GM23338 (cell line): ENCODE results near the gene FASTKD2.

ENCODE experiments used
- CREB1 ChIP-seq: fragments of 250-450 bp; sonication (Bioruptor Pico); IDR thresholded peaks from 2 replicates; pipeline ENCODE4 v1.5.0; 2020; ENCODE audit warnings: low read depth, mild to moderate bottlenecking, moderate library complexity
- EZH2 ChIP-seq: fragments of 200-600 bp; sonication (generic); IDR thresholded peaks from one replicate; pipeline ENCODE4 v1.8.0; 2017; ENCODE audit warnings: antibody characterized with exemption, mild to moderate bottlenecking, low read depth; ENCODE audit not compliant: unreplicated experiment
- EZH2phosphoT487 ChIP-seq: fragments of 200-600 bp; sonication (generic); IDR thresholded peaks from one replicate; pipeline ENCODE4 v1.8.1; 2018; ENCODE audit warnings: antibody characterized with exemption; ENCODE audit not compliant: unreplicated experiment
- JUNB ChIP-seq: IDR thresholded peaks from one replicate; pipeline ENCODE4 v1.6.1; 2016; ENCODE audit warnings: antibody characterized with exemption; ENCODE audit not compliant: unreplicated experiment
- NANOG ChIP-seq: IDR thresholded peaks from 2 replicates; pipeline ENCODE4 v1.6.1; 2016; ENCODE audit warnings: antibody characterized with exemption, borderline replicate concordance
- POLR2AphosphoS5 ChIP-seq: IDR thresholded peaks from 2 replicates; pipeline ENCODE4 v1.6.1; 2016; ENCODE audit warnings: antibody characterized with exemption, low read depth
- REST ChIP-seq: IDR thresholded peaks from one replicate; pipeline ENCODE4 v1.6.1; 2018; ENCODE audit warnings: antibody characterized with exemption; ENCODE audit not compliant: unreplicated experiment
- STAT1 ChIP-seq: IDR thresholded peaks from one replicate; pipeline ENCODE4 v1.6.1; 2016; ENCODE audit warnings: antibody characterized with exemption; ENCODE audit not compliant: unreplicated experiment
- ZNF114 ChIP-seq: fragments of 250-450 bp; sonication (Bioruptor Pico); IDR thresholded peaks from 2 replicates; pipeline ENCODE4 v1.5.0; 2020; ENCODE audit warnings: mild to moderate bottlenecking, moderate library complexity
- ZNF331 ChIP-seq: fragments of 250-450 bp; sonication (Bioruptor Pico); IDR thresholded peaks from 2 replicates; pipeline ENCODE4 v1.5.0; 2020; ENCODE audit warnings: low read depth, mild to moderate bottlenecking, moderate library complexity
- TF ChIP-seq, protein P1 (sequence below), 2 experiments: fragments of 200-600 bp in 1 of 2; sonication (generic) in 1 of 2; conservative IDR thresholded peaks; 2 replicates each; pipeline versions ENCODE4 v1.5.1 to v1.6.1; 2016 to 2017; ENCODE audit warnings: antibody characterized with exemption in 2 of 2, low read depth in 2 of 2, mild to moderate bottlenecking in 2 of 2, moderate library complexity in 1 of 2
- TF ChIP-seq, protein P2 (sequence below): IDR thresholded peaks from 2 replicates; pipeline ENCODE4 v1.6.1; 2016; ENCODE audit warnings: antibody characterized with exemption
- TF ChIP-seq, protein P3 (sequence below): fragments of 250-450 bp; sonication (Bioruptor Pico); IDR thresholded peaks from 2 replicates; pipeline ENCODE4 v1.5.0; 2020; ENCODE audit warnings: mild to moderate bottlenecking, moderate library complexity

DNA sequence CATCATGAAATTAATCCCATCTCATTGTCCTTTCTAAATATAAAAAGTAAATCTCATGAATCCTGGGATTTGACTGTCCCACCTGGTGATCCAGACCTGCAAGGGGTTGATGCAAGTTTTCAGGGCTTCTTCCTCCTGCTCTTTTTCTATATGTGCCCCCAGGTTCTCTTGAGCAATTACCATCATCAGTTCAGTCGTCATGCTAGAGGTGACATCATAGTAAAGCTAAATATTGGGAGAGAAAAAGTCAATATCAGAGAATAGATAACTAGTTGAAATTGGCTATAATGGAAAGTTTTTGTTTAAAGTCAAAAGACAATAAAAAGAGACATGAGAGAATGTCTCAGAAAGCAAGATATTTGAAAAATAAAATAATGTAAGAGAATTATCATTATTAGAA is 8.6 kb upstream of the FASTKD2 start:
- TF ChIP-seq, protein P1, sequence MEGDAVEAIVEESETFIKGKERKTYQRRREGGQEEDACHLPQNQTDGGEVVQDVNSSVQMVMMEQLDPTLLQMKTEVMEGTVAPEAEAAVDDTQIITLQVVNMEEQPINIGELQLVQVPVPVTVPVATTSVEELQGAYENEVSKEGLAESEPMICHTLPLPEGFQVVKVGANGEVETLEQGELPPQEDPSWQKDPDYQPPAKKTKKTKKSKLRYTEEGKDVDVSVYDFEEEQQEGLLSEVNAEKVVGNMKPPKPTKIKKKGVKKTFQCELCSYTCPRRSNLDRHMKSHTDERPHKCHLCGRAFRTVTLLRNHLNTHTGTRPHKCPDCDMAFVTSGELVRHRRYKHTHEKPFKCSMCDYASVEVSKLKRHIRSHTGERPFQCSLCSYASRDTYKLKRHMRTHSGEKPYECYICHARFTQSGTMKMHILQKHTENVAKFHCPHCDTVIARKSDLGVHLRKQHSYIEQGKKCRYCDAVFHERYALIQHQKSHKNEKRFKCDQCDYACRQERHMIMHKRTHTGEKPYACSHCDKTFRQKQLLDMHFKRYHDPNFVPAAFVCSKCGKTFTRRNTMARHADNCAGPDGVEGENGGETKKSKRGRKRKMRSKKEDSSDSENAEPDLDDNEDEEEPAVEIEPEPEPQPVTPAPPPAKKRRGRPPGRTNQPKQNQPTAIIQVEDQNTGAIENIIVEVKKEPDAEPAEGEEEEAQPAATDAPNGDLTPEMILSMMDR (conservative IDR thresholded peaks at IDR 0.05; ENCODE audit: low read depth in 2 of 2), result no peak
- TF ChIP-seq REST, result no peak
- TF ChIP-seq POLR2AphosphoS5, result no peak
- TF ChIP-seq EZH2, result no peak
- no peak for TF ChIP-seq NANOG
- TF ChIP-seq CREB1 (CRISPR knock-in tag), result no peak
- no peak for TF ChIP-seq JUNB
- TF ChIP-seq STAT1, result no peak
- no peak for TF ChIP-seq EZH2phosphoT487
- TF ChIP-seq ZNF331, result no peak
- TF ChIP-seq, protein P2, sequence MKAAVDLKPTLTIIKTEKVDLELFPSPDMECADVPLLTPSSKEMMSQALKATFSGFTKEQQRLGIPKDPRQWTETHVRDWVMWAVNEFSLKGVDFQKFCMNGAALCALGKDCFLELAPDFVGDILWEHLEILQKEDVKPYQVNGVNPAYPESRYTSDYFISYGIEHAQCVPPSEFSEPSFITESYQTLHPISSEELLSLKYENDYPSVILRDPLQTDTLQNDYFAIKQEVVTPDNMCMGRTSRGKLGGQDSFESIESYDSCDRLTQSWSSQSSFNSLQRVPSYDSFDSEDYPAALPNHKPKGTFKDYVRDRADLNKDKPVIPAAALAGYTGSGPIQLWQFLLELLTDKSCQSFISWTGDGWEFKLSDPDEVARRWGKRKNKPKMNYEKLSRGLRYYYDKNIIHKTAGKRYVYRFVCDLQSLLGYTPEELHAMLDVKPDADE, result no peak
- TF ChIP-seq ZNF114 (CRISPR knock-in tag), result no peak
- TF ChIP-seq, protein P3, sequence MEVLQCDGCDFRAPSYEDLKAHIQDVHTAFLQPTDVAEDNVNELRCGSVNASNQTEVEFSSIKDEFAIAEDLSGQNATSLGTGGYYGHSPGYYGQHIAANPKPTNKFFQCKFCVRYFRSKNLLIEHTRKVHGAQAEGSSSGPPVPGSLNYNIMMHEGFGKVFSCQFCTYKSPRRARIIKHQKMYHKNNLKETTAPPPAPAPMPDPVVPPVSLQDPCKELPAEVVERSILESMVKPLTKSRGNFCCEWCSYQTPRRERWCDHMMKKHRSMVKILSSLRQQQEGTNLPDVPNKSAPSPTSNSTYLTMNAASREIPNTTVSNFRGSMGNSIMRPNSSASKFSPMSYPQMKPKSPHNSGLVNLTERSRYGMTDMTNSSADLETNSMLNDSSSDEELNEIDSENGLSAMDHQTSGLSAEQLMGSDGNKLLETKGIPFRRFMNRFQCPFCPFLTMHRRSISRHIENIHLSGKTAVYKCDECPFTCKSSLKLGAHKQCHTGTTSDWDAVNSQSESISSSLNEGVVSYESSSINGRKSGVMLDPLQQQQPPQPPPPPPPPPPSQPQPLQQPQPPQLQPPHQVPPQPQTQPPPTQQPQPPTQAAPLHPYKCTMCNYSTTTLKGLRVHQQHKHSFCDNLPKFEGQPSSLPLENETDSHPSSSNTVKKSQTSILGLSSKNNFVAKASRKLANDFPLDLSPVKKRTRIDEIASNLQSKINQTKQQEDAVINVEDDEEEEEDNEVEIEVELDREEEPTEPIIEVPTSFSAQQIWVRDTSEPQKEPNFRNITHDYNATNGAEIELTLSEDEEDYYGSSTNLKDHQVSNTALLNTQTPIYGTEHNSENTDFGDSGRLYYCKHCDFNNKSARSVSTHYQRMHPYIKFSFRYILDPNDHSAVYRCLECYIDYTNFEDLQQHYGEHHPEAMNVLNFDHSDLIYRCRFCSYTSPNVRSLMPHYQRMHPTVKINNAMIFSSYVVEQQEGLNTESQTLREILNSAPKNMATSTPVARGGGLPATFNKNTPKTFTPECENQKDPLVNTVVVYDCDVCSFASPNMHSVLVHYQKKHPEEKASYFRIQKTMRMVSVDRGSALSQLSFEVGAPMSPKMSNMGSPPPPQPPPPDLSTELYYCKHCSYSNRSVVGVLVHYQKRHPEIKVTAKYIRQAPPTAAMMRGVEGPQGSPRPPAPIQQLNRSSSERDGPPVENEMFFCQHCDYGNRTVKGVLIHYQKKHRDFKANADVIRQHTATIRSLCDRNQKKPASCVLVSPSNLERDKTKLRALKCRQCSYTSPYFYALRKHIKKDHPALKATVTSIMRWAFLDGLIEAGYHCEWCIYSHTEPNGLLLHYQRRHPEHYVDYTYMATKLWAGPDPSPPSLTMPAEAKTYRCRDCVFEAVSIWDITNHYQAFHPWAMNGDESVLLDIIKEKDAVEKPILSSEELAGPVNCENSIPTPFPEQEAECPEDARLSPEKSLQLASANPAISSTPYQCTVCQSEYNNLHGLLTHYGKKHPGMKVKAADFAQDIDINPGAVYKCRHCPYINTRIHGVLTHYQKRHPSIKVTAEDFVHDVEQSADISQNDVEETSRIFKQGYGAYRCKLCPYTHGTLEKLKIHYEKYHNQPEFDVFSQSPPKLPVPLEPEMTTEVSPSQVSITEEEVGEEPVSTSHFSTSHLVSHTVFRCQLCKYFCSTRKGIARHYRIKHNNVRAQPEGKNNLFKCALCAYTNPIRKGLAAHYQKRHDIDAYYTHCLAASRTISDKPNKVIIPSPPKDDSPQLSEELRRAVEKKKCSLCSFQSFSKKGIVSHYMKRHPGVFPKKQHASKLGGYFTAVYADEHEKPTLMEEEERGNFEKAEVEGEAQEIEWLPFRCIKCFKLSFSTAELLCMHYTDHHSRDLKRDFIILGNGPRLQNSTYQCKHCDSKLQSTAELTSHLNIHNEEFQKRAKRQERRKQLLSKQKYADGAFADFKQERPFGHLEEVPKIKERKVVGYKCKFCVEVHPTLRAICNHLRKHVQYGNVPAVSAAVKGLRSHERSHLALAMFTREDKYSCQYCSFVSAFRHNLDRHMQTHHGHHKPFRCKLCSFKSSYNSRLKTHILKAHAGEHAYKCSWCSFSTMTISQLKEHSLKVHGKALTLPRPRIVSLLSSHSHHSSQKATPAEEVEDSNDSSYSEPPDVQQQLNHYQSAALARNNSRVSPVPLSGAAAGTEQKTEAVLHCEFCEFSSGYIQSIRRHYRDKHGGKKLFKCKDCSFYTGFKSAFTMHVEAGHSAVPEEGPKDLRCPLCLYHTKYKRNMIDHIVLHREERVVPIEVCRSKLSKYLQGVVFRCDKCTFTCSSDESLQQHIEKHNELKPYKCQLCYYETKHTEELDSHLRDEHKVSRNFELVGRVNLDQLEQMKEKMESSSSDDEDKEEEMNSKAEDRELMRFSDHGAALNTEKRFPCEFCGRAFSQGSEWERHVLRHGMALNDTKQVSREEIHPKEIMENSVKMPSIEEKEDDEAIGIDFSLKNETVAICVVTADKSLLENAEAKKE (CRISPR knock-in tag), result no peak
